ENCODE measurements around the gene ATOH8. TPM values are rescaled to one million over a fixed set of nuclear protein-coding genes. Genes with fewer than 3 reads are reported as not detected.

Gene ATOH8
- total RNA-seq, 4 donors from 2014 or later, result 39.8 to 137 (median 61.9) TPM

DNA sequence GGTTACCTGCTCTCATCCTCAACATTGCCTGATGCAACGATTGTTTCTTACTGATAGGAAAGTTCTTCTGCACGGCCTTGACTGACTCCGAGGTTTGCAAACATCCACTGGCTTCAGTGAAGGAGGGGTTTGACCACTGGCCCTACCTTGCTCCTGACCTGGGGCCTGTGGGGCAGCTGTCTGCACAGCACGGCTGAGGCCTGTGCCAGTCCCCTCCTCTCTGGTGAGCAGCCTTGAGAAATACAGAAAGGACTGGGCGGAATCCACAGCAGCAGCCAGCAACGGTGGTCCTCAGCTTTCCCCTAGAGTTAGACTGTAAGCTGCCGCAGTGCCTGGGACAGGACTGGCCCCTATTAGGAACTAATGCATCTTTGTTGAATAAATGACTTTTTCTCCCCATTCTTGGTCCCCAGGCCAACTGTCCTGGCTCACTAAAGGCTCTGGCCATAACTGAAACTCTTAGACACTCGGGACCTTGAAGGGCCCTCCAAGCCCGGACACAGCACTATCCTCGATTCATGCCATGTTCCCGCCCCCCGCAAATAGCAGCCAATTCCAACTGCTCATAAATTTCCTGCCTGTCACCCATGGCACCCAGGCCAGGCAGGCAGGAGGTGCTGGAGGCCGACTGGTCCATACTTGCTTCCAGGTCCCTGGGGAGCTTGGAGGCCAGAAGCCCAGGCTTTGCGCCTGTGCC lies 26.7 kb downstream of the ATOH8 start:
- TF ChIP-seq, protein P1, sequence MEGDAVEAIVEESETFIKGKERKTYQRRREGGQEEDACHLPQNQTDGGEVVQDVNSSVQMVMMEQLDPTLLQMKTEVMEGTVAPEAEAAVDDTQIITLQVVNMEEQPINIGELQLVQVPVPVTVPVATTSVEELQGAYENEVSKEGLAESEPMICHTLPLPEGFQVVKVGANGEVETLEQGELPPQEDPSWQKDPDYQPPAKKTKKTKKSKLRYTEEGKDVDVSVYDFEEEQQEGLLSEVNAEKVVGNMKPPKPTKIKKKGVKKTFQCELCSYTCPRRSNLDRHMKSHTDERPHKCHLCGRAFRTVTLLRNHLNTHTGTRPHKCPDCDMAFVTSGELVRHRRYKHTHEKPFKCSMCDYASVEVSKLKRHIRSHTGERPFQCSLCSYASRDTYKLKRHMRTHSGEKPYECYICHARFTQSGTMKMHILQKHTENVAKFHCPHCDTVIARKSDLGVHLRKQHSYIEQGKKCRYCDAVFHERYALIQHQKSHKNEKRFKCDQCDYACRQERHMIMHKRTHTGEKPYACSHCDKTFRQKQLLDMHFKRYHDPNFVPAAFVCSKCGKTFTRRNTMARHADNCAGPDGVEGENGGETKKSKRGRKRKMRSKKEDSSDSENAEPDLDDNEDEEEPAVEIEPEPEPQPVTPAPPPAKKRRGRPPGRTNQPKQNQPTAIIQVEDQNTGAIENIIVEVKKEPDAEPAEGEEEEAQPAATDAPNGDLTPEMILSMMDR (IDR thresholded peaks at IDR 0.05; ENCODE audit: low read depth), result no peak

DNA sequence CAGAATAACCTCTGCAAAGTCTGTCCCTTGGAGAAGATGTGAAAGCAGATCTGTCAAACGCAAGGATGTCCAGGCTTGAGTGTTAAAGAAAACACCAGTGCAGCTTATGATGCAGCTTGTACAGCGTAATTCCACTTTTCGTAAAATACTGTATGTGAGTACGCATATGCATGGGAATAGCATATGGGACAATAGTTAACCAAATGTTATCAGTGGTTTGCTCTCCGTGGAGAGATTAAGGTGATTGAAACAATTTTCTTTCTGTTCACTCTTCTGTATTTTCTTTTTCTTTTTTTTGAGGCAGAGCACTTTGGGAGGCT lies 27.2 kb downstream of the ATOH8 start:
- TF ChIP-seq, protein P1 (IDR thresholded peaks at IDR 0.05; ENCODE audit: low read depth), result no peak

DNA sequence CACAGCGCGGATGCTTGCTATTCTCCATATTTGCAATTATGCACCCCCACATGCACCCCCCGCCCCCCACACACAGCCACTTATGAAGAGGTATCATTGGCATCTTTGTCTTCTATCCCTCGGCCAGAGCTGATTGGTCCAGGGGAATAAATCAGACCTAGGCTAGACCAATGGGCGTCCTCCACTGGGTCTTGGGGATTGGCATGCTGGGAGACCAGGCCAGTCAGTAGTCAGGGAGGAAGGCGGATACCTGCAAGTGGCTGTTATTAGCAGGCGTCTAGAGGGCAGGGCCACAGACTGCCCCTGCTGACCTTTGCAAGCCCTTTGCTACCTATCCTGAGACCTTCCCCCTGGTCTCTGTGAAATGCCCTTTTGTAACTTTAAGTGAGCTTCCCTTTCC lies 30.0 kb downstream of the ATOH8 start:
- TF ChIP-seq, protein P1 (IDR thresholded peaks at IDR 0.05; ENCODE audit: low read depth), result no peak

DNA sequence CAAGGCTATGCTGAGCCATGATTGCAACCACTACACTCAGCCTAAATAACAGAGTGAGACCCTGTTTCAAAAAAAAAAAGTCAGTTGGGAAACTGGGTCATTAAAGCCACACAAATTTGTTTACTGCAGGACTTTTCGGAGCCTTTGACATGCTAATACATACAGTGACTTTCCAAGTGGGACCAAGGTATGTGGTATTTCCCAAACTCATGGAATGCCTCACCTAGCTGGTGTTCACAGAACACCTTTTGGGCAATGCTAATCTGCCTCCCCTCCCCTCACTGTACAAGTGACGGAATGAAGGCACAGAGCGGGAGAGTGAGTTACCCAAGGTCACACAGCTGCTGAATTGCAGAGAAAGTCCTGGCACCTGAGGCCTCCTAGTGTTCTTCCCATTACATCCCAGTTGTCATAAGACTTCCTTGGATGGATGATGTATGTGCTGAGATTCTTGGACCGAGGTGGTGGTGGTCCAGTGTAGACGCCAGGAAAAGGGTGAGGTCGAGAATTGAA lies 30.7 kb downstream of the ATOH8 start:
- TF ChIP-seq, protein P1 (IDR thresholded peaks at IDR 0.05; ENCODE audit: low read depth), result no peak

DNA sequence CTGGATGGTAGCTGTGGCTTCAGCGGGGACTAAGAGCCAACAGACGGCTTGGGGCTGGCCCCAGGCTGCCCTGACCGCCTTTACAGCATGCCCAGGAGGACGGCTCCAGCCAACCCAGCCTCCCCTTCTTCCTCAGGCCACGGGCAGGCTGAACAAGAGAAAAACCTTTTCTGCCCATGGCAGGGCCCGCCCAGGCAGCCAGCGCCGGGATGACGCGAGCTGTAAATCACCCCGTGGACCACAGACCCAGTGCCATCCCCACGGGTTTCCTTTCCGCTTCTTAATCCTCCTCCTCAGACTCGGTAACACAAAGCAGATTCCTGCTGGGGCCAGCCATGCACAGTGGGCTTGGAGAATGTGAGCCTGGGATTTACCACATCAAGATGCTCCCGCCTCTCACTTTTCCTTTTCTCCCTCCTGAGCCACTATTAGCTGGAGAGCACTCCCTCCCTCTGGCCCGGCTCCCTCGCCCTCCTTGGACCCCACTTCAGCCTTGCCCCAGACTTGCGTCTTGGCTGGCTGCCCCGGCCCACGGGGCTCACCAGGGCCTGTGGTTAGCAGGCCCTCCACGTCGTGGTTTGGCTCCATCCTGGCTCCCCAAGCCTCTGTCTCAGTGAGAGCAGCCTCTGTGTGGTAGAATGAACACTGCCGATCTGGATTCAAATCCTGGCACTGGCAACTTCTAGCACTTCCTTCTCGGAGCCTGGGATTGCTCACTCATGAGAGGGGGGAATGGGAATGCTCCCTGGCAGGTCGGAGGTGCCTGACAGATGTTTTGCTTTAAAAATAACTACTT lies 31.4 kb downstream of the ATOH8 start:
- TF ChIP-seq, protein P1 (IDR thresholded peaks at IDR 0.05; ENCODE audit: low read depth), result no peak

DNA sequence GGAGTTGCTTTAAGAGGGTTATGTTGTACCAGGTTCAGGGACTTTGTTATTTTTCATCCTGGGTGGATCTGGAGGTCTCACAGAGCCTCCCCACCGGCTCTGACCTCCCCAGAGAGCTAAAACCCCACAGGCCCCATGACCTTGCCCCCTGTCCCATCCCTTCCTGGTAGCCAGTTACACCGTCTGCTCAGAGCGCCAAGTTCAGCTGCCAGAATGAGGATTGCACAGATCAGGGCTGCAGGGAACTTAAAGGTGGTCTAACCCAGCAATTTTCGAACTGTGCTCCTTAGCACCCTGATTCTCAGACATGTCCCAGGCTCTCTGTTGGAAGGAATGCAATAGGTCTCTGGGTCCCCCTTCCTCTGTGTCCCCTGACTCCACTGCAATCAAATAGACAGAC lies 32.1 kb downstream of the ATOH8 start:
- TF ChIP-seq, protein P1 (IDR thresholded peaks at IDR 0.05; ENCODE audit: low read depth), result no peak

DNA sequence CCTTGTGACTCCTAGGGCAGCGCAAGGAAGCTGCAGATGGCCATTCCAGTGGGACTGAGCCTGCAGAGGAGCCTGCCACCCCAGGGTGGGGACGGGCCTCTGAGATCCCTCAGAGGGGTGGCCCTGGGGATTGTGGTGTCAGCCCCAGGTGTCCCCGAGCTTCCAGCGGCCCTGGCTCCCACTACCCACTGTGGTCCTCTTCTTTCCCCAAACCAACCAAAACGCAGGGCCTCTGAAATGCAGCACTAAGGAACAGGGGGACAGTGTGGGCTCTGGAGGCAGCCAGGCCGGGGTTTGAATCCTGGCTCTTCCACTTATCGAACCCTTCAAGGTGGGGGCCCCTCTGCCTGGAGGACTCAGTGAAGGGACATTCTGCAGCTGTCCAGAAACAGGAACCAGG lies 32.7 kb downstream of the ATOH8 start:
- TF ChIP-seq, protein P1 (IDR thresholded peaks at IDR 0.05; ENCODE audit: low read depth), result no peak

Data from subcutaneous adipose tissue (tissue), 4 donors.